DOHH2 (cell line): ENCODE results near the gene SETDB1.

Experiments used
- H3F3A ChIP-seq: fragments of 200-600 bp; sonication (generic), shearing (Covaris generic); 2 replicates; pipeline ENCODE4 v1.6.0; 2016; ENCODE audit warnings: antibody characterized with exemption, mild to moderate bottlenecking; ENCODE audit not compliant: control insufficient read depth, insufficient read depth
- H3K27ac ChIP-seq: fragments of 200-600 bp; sonication (generic); 2 replicates; pipeline ENCODE4 v1.5.1; 2014; ENCODE audit warnings: low read depth, mild to moderate bottlenecking, low read length, moderate library complexity
- H3K27me3 ChIP-seq: fragments of 200-600 bp; sonication (generic); 2 replicates; pipeline ENCODE4 v1.6.1; 2014; ENCODE audit warnings: mild to moderate bottlenecking, low read length, mixed read lengths; ENCODE audit not compliant: control insufficient read depth
- H3K36me3 ChIP-seq: fragments of 200-600 bp; sonication (generic); 2 replicates; pipeline ENCODE4 v1.6.1; 2014; ENCODE audit warnings: mild to moderate bottlenecking, low read length, moderate library complexity, mixed read lengths; ENCODE audit not compliant: control insufficient read depth
- H3K4me1 ChIP-seq: fragments of 200-600 bp; sonication (generic); 2 replicates; pipeline ENCODE4 v1.6.1; 2014; ENCODE audit warnings: mild to moderate bottlenecking, low read length, mixed read lengths; ENCODE audit not compliant: control insufficient read depth
- H3K4me2 ChIP-seq: fragments of 200-600 bp; sonication (generic); 2 replicates; pipeline ENCODE4 v1.6.0; 2014; ENCODE audit warnings: mild to moderate bottlenecking, low read length, moderate library complexity
- H3K4me3 ChIP-seq: fragments of 200-600 bp; sonication (generic); 2 replicates; pipeline ENCODE4 v1.5.1; 2014; ENCODE audit warnings: mild to moderate bottlenecking, low read length, mixed read lengths
- H3K79me2 ChIP-seq: fragments of 200-600 bp; sonication (generic); 2 replicates; pipeline ENCODE4 v1.6.1; 2014; ENCODE audit warnings: mild to moderate bottlenecking, low read length, mixed read lengths; ENCODE audit not compliant: control insufficient read depth
- H3K9me2 ChIP-seq: fragments of 200-600 bp; sonication (generic); replicated peaks from 2 replicates; pipeline ENCODE4 v1.6.1; 2014; ENCODE audit warnings: mild to moderate bottlenecking, low read length, mixed read lengths; ENCODE audit not compliant: control insufficient read depth
- H3K9me3 ChIP-seq: fragments of 200-600 bp; sonication (generic); 2 replicates; pipeline ENCODE4 v1.6.1; 2014; ENCODE audit warnings: antibody characterized with exemption, low read length, mixed read lengths; ENCODE audit not compliant: control insufficient read depth, insufficient read depth
- H4K20me1 ChIP-seq: fragments of 200-600 bp; sonication (generic); 2 replicates; pipeline ENCODE4 v1.6.0; 2014; ENCODE audit warnings: low read depth, mild to moderate bottlenecking, antibody characterized with exemption, low read length, moderate library complexity; ENCODE audit not compliant: control insufficient read depth, insufficient read depth
- EZH2phosphoT487 ChIP-seq: fragments of 200-600 bp; sonication (generic); IDR thresholded peaks from 2 replicates; pipeline ENCODE4 v1.6.1; 2017; ENCODE audit warnings: borderline replicate concordance, mild to moderate bottlenecking, antibody characterized with exemption, low read length, moderate library complexity, mixed read lengths
- TF ChIP-seq, protein P1 (sequence below): fragments of 200-600 bp; sonication (generic); IDR thresholded peaks from one replicate; pipeline ENCODE4 v1.5.1; 2014; ENCODE audit warnings: antibody characterized with exemption, mild to moderate bottlenecking, low read depth, low read length; ENCODE audit not compliant: poor library complexity, severe bottlenecking

The SETDB1 gene

GRCh38 chr1:150976879-150977694, 50.9 kb downstream of the SETDB1 start:
- no peaks in the 10 kb centered on the region for H3K9me3 ChIP-seq
- peak overlapping the region; percentile 65 for H3K4me3 ChIP-seq
- no peaks in the 10 kb centered on the region for H3K27me3 ChIP-seq
- H3K4me2 ChIP-seq = peak overlapping the region; percentile 65
- peaks cover 9% of the 10 kb centered on the region for H3F3A ChIP-seq
- H3K27ac ChIP-seq = no peak overlapping the region
- H3K36me3 ChIP-seq = peaks cover 20% of the 10 kb centered on the region
- no peak for TF ChIP-seq EZH2phosphoT487
- TF ChIP-seq, protein P1, sequence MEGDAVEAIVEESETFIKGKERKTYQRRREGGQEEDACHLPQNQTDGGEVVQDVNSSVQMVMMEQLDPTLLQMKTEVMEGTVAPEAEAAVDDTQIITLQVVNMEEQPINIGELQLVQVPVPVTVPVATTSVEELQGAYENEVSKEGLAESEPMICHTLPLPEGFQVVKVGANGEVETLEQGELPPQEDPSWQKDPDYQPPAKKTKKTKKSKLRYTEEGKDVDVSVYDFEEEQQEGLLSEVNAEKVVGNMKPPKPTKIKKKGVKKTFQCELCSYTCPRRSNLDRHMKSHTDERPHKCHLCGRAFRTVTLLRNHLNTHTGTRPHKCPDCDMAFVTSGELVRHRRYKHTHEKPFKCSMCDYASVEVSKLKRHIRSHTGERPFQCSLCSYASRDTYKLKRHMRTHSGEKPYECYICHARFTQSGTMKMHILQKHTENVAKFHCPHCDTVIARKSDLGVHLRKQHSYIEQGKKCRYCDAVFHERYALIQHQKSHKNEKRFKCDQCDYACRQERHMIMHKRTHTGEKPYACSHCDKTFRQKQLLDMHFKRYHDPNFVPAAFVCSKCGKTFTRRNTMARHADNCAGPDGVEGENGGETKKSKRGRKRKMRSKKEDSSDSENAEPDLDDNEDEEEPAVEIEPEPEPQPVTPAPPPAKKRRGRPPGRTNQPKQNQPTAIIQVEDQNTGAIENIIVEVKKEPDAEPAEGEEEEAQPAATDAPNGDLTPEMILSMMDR = no peak
- peaks cover 59% of the 10 kb centered on the region for H3K4me1 ChIP-seq
- H4K20me1 ChIP-seq = no peaks in the 10 kb centered on the region
- no peaks in the 10 kb centered on the region for H3K9me2 ChIP-seq
- H3K79me2 ChIP-seq = peaks cover 34% of the 10 kb centered on the region

- Histone ChIP-seq H3K79me2 (peaks cover 11% of the 10 kb centered on the region), H3K9me3 (no peaks in the 10 kb centered on the region), H3K4me1 (peaks cover 46% of the 10 kb centered on the region), H3K36me3 (no peaks in the 10 kb centered on the region), H3K9me2 (no peaks in the 10 kb centered on the region), H3K27me3 (no peaks in the 10 kb centered on the region), H4K20me1 (no peaks in the 10 kb centered on the region), H3K4me2 (peak overlapping the region; percentile 95), H3K4me3 (peak overlapping the region; percentile 75), H3K27ac (no peak overlapping the region), H3F3A (peaks cover 9% of the 10 kb centered on the region)
- no peak for TF ChIP-seq EZH2phosphoT487
- TF ChIP-seq, protein P1 = peak; percentile 100
Observed at GRCh38 chr1:150979092-150980056, 53.2 kb downstream of the SETDB1 start.

- H3K4me3 ChIP-seq = no peak overlapping the region
- peaks cover 4% of the 10 kb centered on the region; the same call in 1 of the 2 replicates for H3F3A ChIP-seq
- H3K27ac ChIP-seq = no peak overlapping the region
Observed at GRCh38 chr1:150981177-150981804, 55.1 kb downstream of the SETDB1 start.

More at GRCh38 chr1:150981177-150981804, 55.1 kb downstream of the SETDB1 start:
- Histone ChIP-seq H3K36me3 (no peaks in the 10 kb centered on the region), H3K4me2 (no peak overlapping the region), H3K27me3 (no peaks in the 10 kb centered on the region; the same call in 1 of the 2 replicates), H4K20me1 (no peaks in the 10 kb centered on the region), H3K9me3 (no peaks in the 10 kb centered on the region), H3K79me2 (no peaks in the 10 kb centered on the region), H3K9me2 (no peaks in the 10 kb centered on the region), H3K4me1 (peaks cover 37% of the 10 kb centered on the region)
- TF ChIP-seq, protein P1 = no peak
- TF ChIP-seq EZH2phosphoT487 = no peak
